DND-41 (cell line): ENCODE results near the gene MOB4.

Source experiments
- CTCF ChIP-seq: IDR thresholded peaks from 2 replicates; pipeline ENCODE4 v1.5.1; 2012; ENCODE audit warnings: borderline replicate concordance, low read length, moderate library complexity, mild to moderate bottlenecking; ENCODE audit not compliant: poor library complexity, severe bottlenecking; ENCODE audit errors: extremely low read depth
- EZH2 ChIP-seq: IDR thresholded peaks from 3 replicates; pipeline ENCODE4 v1.6.1; 2012; ENCODE audit warnings: borderline replicate concordance, low read depth, mild to moderate bottlenecking, moderate library complexity, low read length, inconsistent platforms; ENCODE audit not compliant: severe bottlenecking

GRCh38 chr2:197515739-197516392, at the start of gene MOB4:
- TF ChIP-seq CTCF (no peak), EZH2 (no peak)
